SK-N-SH treated with all-trans-retinoic acid at 6 μM for 48 hours (cell line): Measurements from ENCODE around the gene DIAPH3.

Experiments used
- ATAC-seq: fragments of 200-7000 bp; cut with Tn5 transposase; 3 replicates; pipeline ENCODE4 v1.9.1; 2020; ENCODE audit warnings: mild to moderate bottlenecking, moderate library complexity
- ARNTL ChIP-seq: fragments of 450-650 bp; formaldehyde crosslinking; IDR thresholded peaks from 2 replicates; pipeline ENCODE4 v1.5.0; 2020; ENCODE audit warnings: low read depth, mild to moderate bottlenecking, moderate library complexity, borderline replicate concordance
- BACH2 ChIP-seq: fragments of 250-450 bp; sonication (Bioruptor Pico); IDR thresholded peaks from 2 replicates; pipeline ENCODE4 v1.9.0; 2021; ENCODE audit warnings: mild to moderate bottlenecking, borderline replicate concordance
- CREB5 ChIP-seq: fragments of 250-450 bp; sonication (Bioruptor Pico); IDR thresholded peaks from 2 replicates; pipeline ENCODE4 v1.5.1; 2020; ENCODE audit warnings: low read depth, mild to moderate bottlenecking, moderate library complexity
- CSRNP3 ChIP-seq: fragments of 250-450 bp; sonication (Bioruptor Pico); IDR thresholded peaks from 2 replicates; pipeline ENCODE4 v1.5.1; 2021; ENCODE audit warnings: mild to moderate bottlenecking, moderate library complexity
- ESRRG ChIP-seq: fragments of 250-450 bp; sonication (Bioruptor Pico); IDR thresholded peaks from 2 replicates; pipeline ENCODE4 v1.6.1; 2021; ENCODE audit warnings: mild to moderate bottlenecking
- GLIS3 ChIP-seq: fragments of 250-450 bp; sonication (Bioruptor Pico); IDR thresholded peaks from 2 replicates; pipeline ENCODE4 v1.5.0; 2020; ENCODE audit warnings: mild to moderate bottlenecking, moderate library complexity
- ISL1 ChIP-seq: fragments of 250-450 bp; sonication (Bioruptor Pico); IDR thresholded peaks from 2 replicates; pipeline ENCODE4 v2.1.2; 2022; ENCODE audit warnings: mild to moderate bottlenecking, moderate library complexity
- PATZ1 ChIP-seq: fragments of 250-450 bp; sonication (Bioruptor Pico); IDR thresholded peaks from 2 replicates; pipeline ENCODE4 v1.8.0; 2020; ENCODE audit warnings: mild to moderate bottlenecking, moderate library complexity, borderline replicate concordance
- POU6F1 ChIP-seq: fragments of 250-450 bp; sonication (Bioruptor Pico); IDR thresholded peaks from 2 replicates; pipeline ENCODE4 v1.8.0; 2021; ENCODE audit warnings: low read depth, mild to moderate bottlenecking, moderate library complexity, borderline replicate concordance
- PPARA ChIP-seq: fragments of 250-450 bp; sonication (Bioruptor Pico); IDR thresholded peaks from 2 replicates; pipeline ENCODE4 v1.5.0; 2020; ENCODE audit warnings: mild to moderate bottlenecking, borderline replicate concordance
- RARB ChIP-seq: fragments of 250-450 bp; sonication (Bioruptor Pico); IDR thresholded peaks from 2 replicates; pipeline ENCODE4 v1.8.0; 2021; ENCODE audit warnings: mild to moderate bottlenecking, moderate library complexity
- TCF4 ChIP-seq: fragments of 250-450 bp; sonication (Bioruptor Pico); IDR thresholded peaks from 2 replicates; pipeline ENCODE4 v1.8.0; 2021; ENCODE audit warnings: mild to moderate bottlenecking, moderate library complexity, borderline replicate concordance
- TOX ChIP-seq: fragments of 250-450 bp; sonication (Bioruptor Pico); IDR thresholded peaks from 2 replicates; pipeline ENCODE4 v1.8.0; 2021; ENCODE audit warnings: mild to moderate bottlenecking, moderate library complexity, borderline replicate concordance
- TSHZ2 ChIP-seq: fragments of 250-450 bp; sonication (Bioruptor Pico); IDR thresholded peaks from 2 replicates; pipeline ENCODE4 v1.5.0; 2020; ENCODE audit warnings: mild to moderate bottlenecking, moderate library complexity
- ZC3H10 ChIP-seq: fragments of 250-450 bp; sonication (Bioruptor Pico); IDR thresholded peaks from 2 replicates; pipeline ENCODE4 v1.5.1; 2021; ENCODE audit warnings: mild to moderate bottlenecking, moderate library complexity
- ZFP3 ChIP-seq: fragments of 250-450 bp; sonication (Bioruptor Pico); IDR thresholded peaks from 2 replicates; pipeline ENCODE4 v1.5.0; 2020; ENCODE audit warnings: mild to moderate bottlenecking, moderate library complexity
- ZFP30 ChIP-seq: fragments of 450-650 bp; formaldehyde crosslinking; IDR thresholded peaks from 2 replicates; pipeline ENCODE4 v1.5.0; 2022; ENCODE audit warnings: mild to moderate bottlenecking, moderate library complexity
- ZNF565 ChIP-seq: fragments of 450-650 bp; formaldehyde crosslinking; conservative IDR thresholded peaks from 2 replicates; pipeline ENCODE4 v1.5.0; 2020; ENCODE audit warnings: low read depth, mild to moderate bottlenecking, moderate library complexity
- ZNF70 ChIP-seq: fragments of 450-650 bp; formaldehyde crosslinking; IDR thresholded peaks from 2 replicates; pipeline ENCODE4 v1.5.0; 2020; ENCODE audit warnings: mild to moderate bottlenecking, moderate library complexity
- ZNF8 ChIP-seq: fragments of 450-650 bp; formaldehyde crosslinking; IDR thresholded peaks from 2 replicates; pipeline ENCODE4 v1.5.0; 2020; ENCODE audit warnings: mild to moderate bottlenecking, moderate library complexity

Gene DIAPH3

GRCh38 chr13:59960683-59961082, 203.0 kb downstream of the DIAPH3 start:
- TF ChIP-seq ZNF70 (no peak), CSRNP3 (CRISPR knock-in tag) (no peak), BACH2 (CRISPR knock-in tag) (no peak), ZNF8 (no peak), ISL1 (CRISPR knock-in tag) (no peak), ZFP30 (no peak), PPARA (CRISPR knock-in tag) (no peak), ZC3H10 (CRISPR knock-in tag) (no peak), CREB5 (no peak), ESRRG (CRISPR knock-in tag) (no peak), TSHZ2 (CRISPR knock-in tag) (no peak), PATZ1 (CRISPR knock-in tag) (no peak), ARNTL (no peak), RARB (CRISPR knock-in tag) (no peak), TCF4 (CRISPR knock-in tag) (no peak)
- ATAC-seq, result peak; percentile 20; the same call in 1 of the 3 replicates

- TF ChIP-seq ZFP3 (no peak), TCF4 (CRISPR knock-in tag) (no peak), GLIS3 (CRISPR knock-in tag) (no peak), ZFP30 (no peak), PATZ1 (CRISPR knock-in tag) (no peak)
- ATAC-seq, result no peak
These were observed 206.3 kb downstream of the DIAPH3 start for GRCh38 chr13:59957438-59957837.

- ATAC-seq, result no peak
- TF ChIP-seq ZNF8 (no peak), PATZ1 (CRISPR knock-in tag) (no peak), PPARA (CRISPR knock-in tag) (no peak)
These were observed 209.1 kb downstream of the DIAPH3 start for GRCh38 chr13:59954601-59955000.

- ATAC-seq, result no peak
- TF ChIP-seq POU6F1 (no peak), TOX (no peak), ARNTL (no peak), RARB (CRISPR knock-in tag) (no peak), CSRNP3 (CRISPR knock-in tag) (no peak), ZNF565 (CRISPR knock-in tag) (no peak), TCF4 (CRISPR knock-in tag) (no peak), BACH2 (CRISPR knock-in tag) (no peak), ZNF8 (no peak)
These were observed 212.7 kb downstream of the DIAPH3 start for GRCh38 chr13:59951011-59951410.
